Duodenal mucosa (tissue), 2 donors: ENCODE measurements around the gene CLEC19A.

Source experiments
- H3K27ac ChIP-seq: one replicate; pipeline ENCODE4 v1.7.0; 2013; ENCODE audit warnings: low read depth, low read length
- H3K27me3 ChIP-seq, 2 donors: one replicate each; pipeline ENCODE4 v1.7.0; 2013; ENCODE audit warnings: low read length in 2 of 2, control low read depth in 1 of 2; ENCODE audit not compliant: insufficient read depth in 2 of 2, control insufficient read depth in 1 of 2
- H3K36me3 ChIP-seq, 2 donors: one replicate each; pipeline ENCODE4 v1.7.0; 2013; ENCODE audit warnings: low read length in 2 of 2, control low read depth in 1 of 2; ENCODE audit not compliant: insufficient read depth in 2 of 2, control insufficient read depth in 1 of 2
- H3K4me1 ChIP-seq, 2 donors: one replicate each; pipeline ENCODE4 v1.7.0; 2013; ENCODE audit warnings: low read length in 2 of 2, control low read depth in 1 of 2; ENCODE audit not compliant: insufficient read depth in 2 of 2, control insufficient read depth in 1 of 2
- H3K4me3 ChIP-seq, 2 donors: one replicate each; pipeline ENCODE4 v1.7.0; 2013; ENCODE audit warnings: low read length in 2 of 2, low read depth in 1 of 2
- H3K9ac ChIP-seq, 2 donors: one replicate each; pipeline ENCODE4 v1.7.0; 2013; ENCODE audit warnings: low read length in 2 of 2, low read depth in 1 of 2
- H3K9me3 ChIP-seq, 2 donors: one replicate each; pipeline ENCODE4 v1.7.0; 2013; ENCODE audit warnings: low read length in 2 of 2, control low read depth in 1 of 2; ENCODE audit not compliant: control insufficient read depth in 1 of 2

The CLEC19A gene

DNA sequence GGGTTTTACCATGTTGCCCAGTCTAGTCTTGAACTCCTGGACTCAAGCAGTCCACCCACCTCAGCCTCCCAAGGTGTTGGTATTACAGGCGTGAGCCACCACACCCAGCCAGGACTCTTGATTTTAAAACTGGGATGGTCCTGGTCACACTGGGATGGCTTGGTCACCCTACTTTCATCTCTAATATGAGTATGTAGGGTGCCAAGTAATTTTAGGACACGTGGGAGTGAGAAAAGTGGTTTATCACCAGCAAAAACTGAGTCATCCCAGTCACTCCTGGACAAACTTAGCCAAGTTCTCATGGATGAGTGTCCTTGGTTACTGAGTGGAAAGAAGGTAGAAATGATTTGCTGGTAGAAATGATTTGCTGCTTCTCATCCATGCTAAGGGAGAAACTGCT lies 9.9 kb downstream of the CLEC19A start:
- H3K36me3 ChIP-seq, result no peaks in the 10 kb centered on the region
- H3K9ac ChIP-seq, result no peak overlapping the region
- no peak overlapping the region for H3K27ac ChIP-seq
- no peaks in the 10 kb centered on the region for H3K27me3 ChIP-seq
- no peak overlapping the region for H3K4me3 ChIP-seq
- H3K4me1 ChIP-seq, result no peaks in the 10 kb centered on the region
- H3K9me3 ChIP-seq, result no peaks in the 10 kb centered on the region

DNA sequence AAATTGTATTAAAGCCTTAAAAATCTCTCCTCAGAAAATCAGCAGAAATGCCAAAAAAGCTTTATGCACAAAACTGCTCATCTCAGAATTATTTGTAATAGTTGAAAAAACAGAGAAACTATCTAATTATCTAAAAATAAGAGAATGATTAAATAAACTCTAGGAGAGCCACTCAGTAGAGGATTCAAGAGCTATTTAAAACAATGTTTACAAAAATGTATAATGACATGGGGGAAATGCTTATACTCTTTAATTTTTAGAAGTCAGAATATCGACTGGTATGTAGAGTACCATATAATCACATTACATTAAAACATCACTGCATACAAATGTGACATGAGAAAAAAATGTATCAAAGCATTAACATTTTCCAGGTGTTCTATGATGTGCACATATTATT lies 11.9 kb downstream of the CLEC19A start:
- H3K27ac ChIP-seq, result no peak overlapping the region
- H3K9ac ChIP-seq, result no peak overlapping the region
- no peak overlapping the region for H3K4me3 ChIP-seq
- no peaks in the 10 kb centered on the region for H3K9me3 ChIP-seq
- H3K4me1 ChIP-seq, result no peaks in the 10 kb centered on the region
- no peaks in the 10 kb centered on the region for H3K36me3 ChIP-seq
- H3K27me3 ChIP-seq, result no peaks in the 10 kb centered on the region

DNA sequence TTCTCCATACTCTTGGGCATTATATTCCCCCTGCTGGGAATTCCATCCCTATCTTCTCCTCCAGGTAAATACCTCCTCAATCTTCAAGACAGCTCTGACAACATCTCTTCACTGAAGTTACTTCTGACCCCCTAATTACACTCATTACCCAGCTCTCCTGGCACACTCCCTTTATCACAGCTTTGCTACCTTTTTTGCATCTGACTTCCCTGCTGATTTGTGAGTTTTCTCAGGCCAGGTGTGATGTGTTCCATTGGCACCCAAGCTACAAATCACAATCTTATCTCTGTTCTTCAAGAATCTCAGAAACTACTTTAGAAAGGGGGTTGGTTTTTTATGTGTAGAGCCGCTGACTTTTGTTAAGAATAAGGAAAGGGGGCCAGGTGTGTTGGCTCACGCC lies 14.0 kb downstream of the CLEC19A start:
- H3K9me3 ChIP-seq, result no peaks in the 10 kb centered on the region
- no peaks in the 10 kb centered on the region for H3K4me1 ChIP-seq
- no peak overlapping the region for H3K9ac ChIP-seq
- no peak overlapping the region for H3K27ac ChIP-seq
- no peaks in the 10 kb centered on the region for H3K27me3 ChIP-seq
- H3K4me3 ChIP-seq, result no peak overlapping the region
- no peaks in the 10 kb centered on the region for H3K36me3 ChIP-seq

- no peaks in the 10 kb centered on the region for H3K27me3 ChIP-seq
- no peaks in the 10 kb centered on the region for H3K9me3 ChIP-seq
- no peak overlapping the region for H3K9ac ChIP-seq
- H3K4me3 ChIP-seq, result no peak overlapping the region
- no peak overlapping the region for H3K27ac ChIP-seq
- H3K4me1 ChIP-seq, result no peaks in the 10 kb centered on the region
- no peaks in the 10 kb centered on the region for H3K36me3 ChIP-seq
Observed at GRCh38 chr16:19301931-19302330, 16.4 kb downstream of the CLEC19A start.

- Histone ChIP-seq H3K27me3 (no peaks in the 10 kb centered on the region), H3K9ac (no peak overlapping the region), H3K9me3 (no peaks in the 10 kb centered on the region), H3K4me3 (no peak overlapping the region), H3K4me1 (no peaks in the 10 kb centered on the region), H3K27ac (no peak overlapping the region), H3K36me3 (no peaks in the 10 kb centered on the region)
Observed at GRCh38 chr16:19304750-19305149, 19.2 kb downstream of the CLEC19A start.

DNA sequence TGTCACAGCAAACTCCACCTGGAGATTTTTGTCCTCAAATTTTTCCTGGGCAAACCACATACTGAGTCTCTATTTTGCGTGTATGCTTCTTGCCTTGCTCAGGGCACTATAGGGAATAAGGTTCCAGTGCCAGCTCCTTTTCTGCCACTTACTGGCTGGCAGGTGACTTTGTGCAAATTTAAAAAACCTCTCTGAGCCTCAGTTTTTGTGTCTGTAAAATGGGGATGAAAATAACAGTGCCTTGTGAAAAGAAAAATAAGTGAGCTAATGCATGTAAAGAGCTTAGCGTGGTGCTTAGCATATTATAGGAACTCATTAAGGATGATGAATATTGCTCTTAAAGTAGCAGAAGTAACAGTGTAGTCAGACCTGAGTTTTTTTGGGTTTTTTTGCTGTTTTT lies 19.9 kb downstream of the CLEC19A start:
- Histone ChIP-seq H3K27ac (no peak overlapping the region), H3K4me1 (no peaks in the 10 kb centered on the region), H3K36me3 (no peaks in the 10 kb centered on the region), H3K4me3 (no peak overlapping the region), H3K9ac (no peak overlapping the region), H3K9me3 (no peaks in the 10 kb centered on the region), H3K27me3 (no peaks in the 10 kb centered on the region)

GRCh38 chr16:19307587-19308241 lies 22.2 kb downstream of the CLEC19A start:
- no peaks in the 10 kb centered on the region for H3K9me3 ChIP-seq

GRCh38 chr16:19308392-19308791 lies 22.9 kb downstream of the CLEC19A start:
- no peak overlapping the region for H3K27ac ChIP-seq
- no peak overlapping the region for H3K9ac ChIP-seq
- H3K36me3 ChIP-seq, result no peaks in the 10 kb centered on the region
- H3K9me3 ChIP-seq, result no peaks in the 10 kb centered on the region
- no peak overlapping the region for H3K4me3 ChIP-seq
- H3K27me3 ChIP-seq, result no peaks in the 10 kb centered on the region
- no peaks in the 10 kb centered on the region for H3K4me1 ChIP-seq

More at GRCh38 chr16:19307587-19308241, 22.2 kb downstream of the CLEC19A start:
- Histone ChIP-seq H3K27me3 (no peaks in the 10 kb centered on the region), H3K27ac (no peak overlapping the region), H3K36me3 (no peaks in the 10 kb centered on the region), H3K9ac (no peak overlapping the region), H3K4me3 (no peak overlapping the region), H3K4me1 (no peaks in the 10 kb centered on the region)

GRCh38 chr16:19309178-19309577 lies 23.6 kb downstream of the CLEC19A start:
- no peak overlapping the region for H3K27ac ChIP-seq
- H3K27me3 ChIP-seq, result no peaks in the 10 kb centered on the region
- no peaks in the 10 kb centered on the region for H3K4me1 ChIP-seq
- H3K9me3 ChIP-seq, result no peaks in the 10 kb centered on the region
- H3K9ac ChIP-seq, result no peak overlapping the region
- no peak overlapping the region for H3K4me3 ChIP-seq
- H3K36me3 ChIP-seq, result no peaks in the 10 kb centered on the region

GRCh38 chr16:19314718-19315425 lies 29.3 kb downstream of the CLEC19A start:
- no peak overlapping the region for H3K27ac ChIP-seq

More at GRCh38 chr16:19314718-19315425, 29.3 kb downstream of the CLEC19A start:
- Histone ChIP-seq H3K9ac (no peak overlapping the region), H3K36me3 (no peaks in the 10 kb centered on the region), H3K27me3 (no peaks in the 10 kb centered on the region), H3K9me3 (no peaks in the 10 kb centered on the region), H3K4me1 (no peaks in the 10 kb centered on the region), H3K4me3 (no peak overlapping the region)
